ENCODE measurements around the gene ARHGAP29. TPM values are rescaled to one million over a fixed set of nuclear protein-coding genes. Genes with fewer than 3 reads are reported as not detected.

The ARHGAP29 gene
- total RNA-seq, 1 donor from 2014 or later: 27.3 TPM

- no peak overlapping the region for H3K4me3 ChIP-seq
- no peak for DNase-seq (ENCODE audit: extremely low spot score in 2 of 2)
- TF ChIP-seq POLR2AphosphoS5 (IDR thresholded peaks at IDR 0.05; ENCODE audit: insufficient read depth in 1 of 2, low read depth in 1 of 2) (no peak), POLR2A (IDR thresholded peaks at IDR 0.05) (no peak), CTCF (IDR thresholded peaks at IDR 0.05) (no peak)
- H3K27me3 ChIP-seq: no peaks in the 10 kb centered on the region
- H3K4me1 ChIP-seq: peaks cover 16% of the 10 kb centered on the region
- H3K27ac ChIP-seq: no peak overlapping the region
- H3K36me3 ChIP-seq: no peaks in the 10 kb centered on the region
- no peaks in the 10 kb centered on the region for H3K9me3 ChIP-seq
- intact Hi-C loops (cut with DNase I): no loop called here
Observed at GRCh38 chr1:94248956-94249688, 11.7 kb upstream of the ARHGAP29 start.

- Histone ChIP-seq H3K36me3 (no peaks in the 10 kb centered on the region), H3K27ac (peak overlapping the region; percentile 83), H3K4me1 (peaks cover 16% of the 10 kb centered on the region), H3K9me3 (no peaks in the 10 kb centered on the region), H3K4me3 (peak overlapping the region; percentile 66 to 76), H3K27me3 (no peaks in the 10 kb centered on the region)
- TF ChIP-seq POLR2A (IDR thresholded peaks at IDR 0.05) (peak in 1 of 2 donors; percentile 29), CTCF (IDR thresholded peaks at IDR 0.05) (no peak), POLR2AphosphoS5 (IDR thresholded peaks at IDR 0.05; ENCODE audit: insufficient read depth in 1 of 2, low read depth in 1 of 2) (peak in 1 of 2 donors; percentile 12)
- intact Hi-C loops (cut with DNase I): no loop called here
- DNase-seq (ENCODE audit: extremely low spot score in 2 of 2): no peak
Observed at GRCh38 chr1:94247138-94248094, 10.0 kb upstream of the ARHGAP29 start.

GRCh38 chr1:94246692-94247137, 9.3 kb upstream of the ARHGAP29 start:
- no peaks in the 10 kb centered on the region for H3K27me3 ChIP-seq
- H3K27ac ChIP-seq: peak overlapping the region; percentile 83
- no peak for DNase-seq (ENCODE audit: extremely low spot score in 2 of 2)
- peaks cover 16% of the 10 kb centered on the region for H3K4me1 ChIP-seq
- intact Hi-C loops (cut with DNase I): no loop called here
- H3K36me3 ChIP-seq: no peaks in the 10 kb centered on the region
- TF ChIP-seq POLR2AphosphoS5 (IDR thresholded peaks at IDR 0.05; ENCODE audit: insufficient read depth in 1 of 2, low read depth in 1 of 2): no peak
- TF ChIP-seq POLR2A (IDR thresholded peaks at IDR 0.05): no peak
- no peak for TF ChIP-seq CTCF (IDR thresholded peaks at IDR 0.05)
- H3K9me3 ChIP-seq: no peaks in the 10 kb centered on the region
- peak overlapping the region; percentile 66 to 76 for H3K4me3 ChIP-seq

GRCh38 chr1:94245747-94246438, 8.5 kb upstream of the ARHGAP29 start:
- intact Hi-C loops (cut with DNase I): no loop called here
- H3K27me3 ChIP-seq: no peaks in the 10 kb centered on the region
- H3K4me3 ChIP-seq: peak overlapping the region in 1 of 2 donors; percentile 66
- H3K9me3 ChIP-seq: no peaks in the 10 kb centered on the region
- DNase-seq (ENCODE audit: extremely low spot score in 2 of 2): no peak
- peak overlapping the region; percentile 83 for H3K27ac ChIP-seq
- TF ChIP-seq CTCF (IDR thresholded peaks at IDR 0.05) (no peak), POLR2AphosphoS5 (IDR thresholded peaks at IDR 0.05; ENCODE audit: insufficient read depth in 1 of 2, low read depth in 1 of 2) (no peak), POLR2A (IDR thresholded peaks at IDR 0.05) (no peak)
- peaks cover 16% of the 10 kb centered on the region for H3K4me1 ChIP-seq
- no peaks in the 10 kb centered on the region for H3K36me3 ChIP-seq

All from vagina (tissue), 2 donors.